Tibial artery (tissue), 4 donors: ENCODE results near the gene EHD4.

Experiments used
- DNase-seq, 2 donors: peaks; one replicate each; pipeline ENCODE4 v3.0.0-alpha.2; 2019
- H3K27ac ChIP-seq, 2 donors: fragments of 200-600 bp; sonication (generic) in 1 of 2; 1 replicate in 1 of 2; 2 replicates in 1 of 2; pipeline ENCODE4 v1.5.1; 2018 to 2019; ENCODE audit warnings: mild to moderate bottlenecking in 1 of 2
- H3K27me3 ChIP-seq, 2 donors: fragments of 200-600 bp; sonication (generic) in 1 of 2; one replicate each; pipeline versions ENCODE4 v1.5.1 to v1.6.0; 2016 to 2019
- H3K36me3 ChIP-seq, 3 donors: fragments of 200-600 bp; sonication (generic) in 2 of 3; one replicate each; pipeline ENCODE4 v1.5.1; 2016 to 2019; ENCODE audit warnings: mild to moderate bottlenecking in 2 of 3
- H3K4me1 ChIP-seq, 4 donors: fragments of 200-600 bp; sonication (generic) in 2 of 4; 1 replicate in 3 of 4; 2 replicates in 1 of 4; pipeline ENCODE4 v1.5.1; 2016 to 2019
- H3K4me3 ChIP-seq, 2 donors: fragments of 200-600 bp; sonication (generic) in 1 of 2; 1 replicate in 1 of 2; 2 replicates in 1 of 2; pipeline ENCODE4 v1.5.1; 2018 to 2019; ENCODE audit warnings: mild to moderate bottlenecking in 2 of 2
- H3K9me3 ChIP-seq, 3 donors: fragments of 200-600 bp; sonication (generic) in 1 of 3; one replicate each; pipeline ENCODE4 v1.5.1; 2016 to 2019
- CTCF ChIP-seq, 2 experiments: fragments of 200-600 bp in 1 of 2; fragments of 450-650 bp in 1 of 2; IDR thresholded peaks; one replicate each; pipeline ENCODE4 v1.5.1; 2017 to 2019; ENCODE audit warnings: antibody characterized with exemption in 2 of 2, mild to moderate bottlenecking in 1 of 2, moderate library complexity in 1 of 2
- intact Hi-C: fragments of 100-400 bp; cut with DNase I; formaldehyde crosslinking; loops from one replicate; pipeline ENCODE4 v1.15.0; 2023; ENCODE audit warnings: low total_unique reads

Gene EHD4

DNA sequence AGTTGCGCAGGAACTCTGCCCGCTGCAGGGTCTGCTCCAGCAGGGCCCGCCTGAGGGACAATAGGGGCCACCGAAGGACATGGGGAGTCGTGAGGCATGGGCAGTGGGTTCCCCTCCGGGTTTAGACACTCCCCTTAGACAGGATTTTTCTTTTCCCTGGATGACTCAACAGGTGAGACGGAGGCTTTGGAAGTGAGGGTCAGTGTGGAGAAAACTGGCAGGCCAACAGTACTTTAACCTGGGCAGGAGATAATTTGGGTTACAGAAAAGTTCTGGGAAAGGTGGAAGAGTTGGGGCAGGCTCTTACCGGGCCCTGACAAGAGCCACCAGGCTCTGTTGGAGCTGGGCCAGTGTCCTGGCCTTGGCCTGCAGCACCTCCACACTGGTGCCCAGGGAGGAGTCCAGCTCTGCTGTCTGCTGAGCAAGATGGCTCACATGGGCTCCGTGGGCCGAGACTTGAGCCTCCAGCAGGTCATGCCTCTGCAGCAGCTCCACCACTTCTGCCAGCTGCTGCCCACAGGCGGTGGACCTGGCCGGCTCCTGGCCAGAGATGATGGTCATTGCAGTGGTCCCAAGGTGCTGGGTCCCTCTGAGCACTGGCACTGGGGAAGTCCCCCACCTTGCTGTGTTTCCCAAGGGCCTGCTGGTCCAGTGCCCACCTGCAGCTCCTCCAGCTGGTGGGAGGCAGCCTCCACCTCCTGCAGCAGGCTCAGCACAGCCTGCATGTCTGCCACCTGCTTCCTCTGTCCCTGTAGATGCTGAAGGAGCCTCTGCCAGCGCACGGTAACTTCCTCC, 89.5 kb downstream of the EHD4 start:
- TF ChIP-seq CTCF (IDR thresholded peaks at IDR 0.05): no peak
- Histone ChIP-seq H3K4me3 (no peak overlapping the region), H3K27ac (no peak overlapping the region), H3K27me3 (peaks cover 0 to 23% of the 10 kb centered on the region in 2 donors), H3K9me3 (no peaks in the 10 kb centered on the region), H3K4me1 (peaks cover 0 to 25% (median 12%) of the 10 kb centered on the region in 4 donors), H3K36me3 (peaks cover 0 to 3% (median 0%) of the 10 kb centered on the region in 3 donors)
- DNase-seq: no peak
- intact Hi-C loops: no loop called here

DNA sequence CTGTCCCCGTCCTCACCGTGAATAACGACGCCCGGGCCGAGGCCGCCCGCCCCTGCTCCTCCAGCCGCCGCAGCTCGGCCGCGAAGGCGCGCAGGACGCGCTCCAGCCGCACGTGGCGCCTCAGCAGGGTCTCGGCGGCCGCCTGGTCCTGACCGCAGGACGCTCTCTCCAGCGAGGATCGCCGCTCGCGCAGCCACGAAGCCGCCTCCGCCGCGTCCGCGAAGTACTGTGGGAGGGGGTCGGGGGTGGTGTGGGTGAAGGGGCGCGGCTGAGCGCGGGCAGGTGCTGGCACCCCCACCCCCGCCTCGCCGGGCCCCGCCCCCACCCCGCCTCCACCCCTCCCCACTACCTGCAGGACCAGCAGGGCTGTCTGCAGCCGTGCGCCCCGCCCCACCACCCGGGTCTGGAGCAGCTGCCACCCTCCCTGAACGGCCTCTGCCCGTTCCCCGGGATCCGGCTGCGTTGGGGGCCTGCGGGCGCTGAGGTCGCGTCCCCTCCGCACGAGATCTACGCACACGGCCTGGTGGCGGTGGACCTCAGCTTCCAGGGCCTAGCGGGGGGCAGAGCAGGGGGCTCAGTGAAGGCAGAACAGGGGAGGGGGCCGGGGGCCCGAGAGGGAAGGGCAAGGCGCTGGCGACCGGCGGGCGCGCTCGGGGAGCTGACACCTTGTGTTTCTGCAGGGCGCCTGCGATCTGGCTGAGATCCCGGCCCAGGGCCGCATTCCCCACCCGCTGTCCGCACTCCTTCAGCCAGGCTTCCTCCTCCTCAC, 90.3 kb downstream of the EHD4 start:
- intact Hi-C loops: no loop called here
- Histone ChIP-seq H3K4me3 (peak overlapping the region in 1 of 2 donors; percentile 36), H3K27ac (no peak overlapping the region), H3K4me1 (peaks cover 0 to 28% (median 12%) of the 10 kb centered on the region in 4 donors), H3K9me3 (no peaks in the 10 kb centered on the region), H3K36me3 (peaks cover 0 to under 1% (median 0%) of the 10 kb centered on the region in 3 donors), H3K27me3 (peaks cover 0 to 23% of the 10 kb centered on the region in 2 donors)
- no peak for DNase-seq
- no peak for TF ChIP-seq CTCF (IDR thresholded peaks at IDR 0.05)

DNA sequence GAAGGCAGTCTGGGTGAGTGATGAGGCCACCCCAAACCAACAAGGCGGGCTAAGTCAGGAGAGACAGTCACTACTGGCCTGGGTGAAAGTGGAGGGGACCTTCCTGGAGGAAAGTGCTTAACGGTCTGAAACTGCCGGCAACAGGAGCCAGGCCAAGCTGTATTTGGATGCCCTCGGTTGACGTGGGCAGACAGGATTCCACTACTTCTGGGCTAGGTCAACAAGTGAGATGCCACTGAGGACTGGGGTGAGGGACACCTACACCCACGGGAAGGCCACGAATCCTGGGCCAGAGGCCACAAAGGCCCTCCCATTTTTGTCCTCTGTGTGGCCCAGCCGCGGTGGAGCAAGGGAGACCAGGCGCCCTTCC, 90.8 kb downstream of the EHD4 start:
- no peaks in the 10 kb centered on the region for H3K36me3 ChIP-seq
- no peak for DNase-seq

DNA sequence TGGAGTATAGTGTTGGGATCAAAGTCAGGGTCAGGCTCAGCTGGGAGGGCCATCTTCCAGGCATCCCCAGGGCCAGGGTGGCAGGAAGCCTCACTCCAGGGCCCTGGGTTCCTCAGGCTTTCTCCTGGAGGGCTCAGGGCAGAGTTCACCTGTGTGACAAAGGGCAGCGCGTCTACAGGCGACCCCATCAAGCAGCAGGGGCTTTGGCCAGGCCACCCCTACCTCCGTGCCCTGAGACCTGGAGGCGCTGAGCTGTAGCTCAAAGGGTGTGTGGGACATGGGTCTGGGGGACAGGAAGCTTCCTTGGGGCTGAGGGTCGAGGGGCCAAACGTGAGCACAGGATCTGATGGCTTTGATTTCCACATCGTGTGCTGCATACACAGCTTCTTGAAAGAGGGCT, 91.3 kb downstream of the EHD4 start:
- Histone ChIP-seq H3K27me3 (peaks cover 0 to 23% of the 10 kb centered on the region in 2 donors), H3K4me3 (no peak overlapping the region), H3K4me1 (peaks cover 0 to 28% (median 12%) of the 10 kb centered on the region in 4 donors), H3K27ac (no peak overlapping the region), H3K36me3 (no peaks in the 10 kb centered on the region), H3K9me3 (no peaks in the 10 kb centered on the region)
- TF ChIP-seq CTCF (IDR thresholded peaks at IDR 0.05): no peak
- intact Hi-C loops: no loop called here
- DNase-seq: no peak

More for the DNA sequence above, 90.8 kb downstream of the EHD4 start:
- TF ChIP-seq CTCF (IDR thresholded peaks at IDR 0.05): no peak
- H3K9me3 ChIP-seq: no peaks in the 10 kb centered on the region
- H3K27me3 ChIP-seq: peaks cover 0 to 23% of the 10 kb centered on the region in 2 donors
- intact Hi-C loops: no loop called here
- peaks cover 0 to 28% (median 12%) of the 10 kb centered on the region in 4 donors for H3K4me1 ChIP-seq
- no peak overlapping the region for H3K27ac ChIP-seq
- H3K4me3 ChIP-seq: peak overlapping the region in 1 of 2 donors; percentile 36

- no peak for DNase-seq
- Histone ChIP-seq H3K27ac (no peak overlapping the region), H3K27me3 (peaks cover 0 to 23% of the 10 kb centered on the region in 2 donors), H3K36me3 (no peaks in the 10 kb centered on the region), H3K9me3 (no peaks in the 10 kb centered on the region), H3K4me1 (peaks cover 0 to 28% (median 12%) of the 10 kb centered on the region in 4 donors), H3K4me3 (no peak overlapping the region)
- intact Hi-C loops: no loop called here
- TF ChIP-seq CTCF (IDR thresholded peaks at IDR 0.05): no peak
These were observed 92.0 kb downstream of the EHD4 start for GRCh38 chr15:41880156-41880877.
